GM19397 (cell line): Measurements from ENCODE around the gene HOXD4.

Experiments
- ATAC-seq: cut with Tn5 transposase; IDR thresholded peaks from one replicate; pipeline ENCODE4 v1.9.1; 2021; ENCODE audit warnings: mild to moderate bottlenecking, moderate library complexity; ENCODE audit not compliant: unreplicated experiment

The HOXD4 gene

GRCh38 chr2:176126929-176127773 lies 24.2 kb upstream of the HOXD4 start:
- ATAC-seq = no peak

- ATAC-seq = no peak
These were observed 23.6 kb upstream of the HOXD4 start for GRCh38 chr2:176127774-176128072.

- no peak for ATAC-seq
These were observed 23.0 kb upstream of the HOXD4 start for GRCh38 chr2:176128172-176128981.

- ATAC-seq = no peak
These were observed 22.2 kb upstream of the HOXD4 start, which contains the start of gene HOXD8 for GRCh38 chr2:176128982-176129796. Gene HOXD8, plus strand, starts transcription at chr2:176129705. Its CDS starts 662 bp downstream, at chr2:176130367.

- no peak for ATAC-seq
These were observed 21.6 kb upstream of the HOXD4 start for GRCh38 chr2:176129813-176130146.

- ATAC-seq = no peak
These were observed 21.0 kb upstream of the HOXD4 start for GRCh38 chr2:176130147-176130956.

GRCh38 chr2:176130957-176131847 lies 20.1 kb upstream of the HOXD4 start:
- ATAC-seq = no peak

GRCh38 chr2:176131848-176132158 lies 19.5 kb upstream of the HOXD4 start:
- no peak for ATAC-seq

GRCh38 chr2:176132205-176133171 lies 18.9 kb upstream of the HOXD4 start:
- no peak for ATAC-seq

- ATAC-seq = no peak
These were observed 18.0 kb upstream of the HOXD4 start for GRCh38 chr2:176133389-176133788.

- ATAC-seq = no peak
These were observed 17.3 kb upstream of the HOXD4 start for GRCh38 chr2:176134035-176134434.

- no peak for ATAC-seq
These were observed 16.3 kb upstream of the HOXD4 start for GRCh38 chr2:176135035-176135440.

GRCh38 chr2:176136374-176137251 lies 14.7 kb upstream of the HOXD4 start:
- no peak for ATAC-seq

GRCh38 chr2:176137252-176137580 lies 14.1 kb upstream of the HOXD4 start:
- no peak for ATAC-seq

GRCh38 chr2:176137906-176138305 lies 13.4 kb upstream of the HOXD4 start:
- ATAC-seq = no peak

- ATAC-seq = no peak
These were observed 12.8 kb upstream of the HOXD4 start for GRCh38 chr2:176138526-176138922.

- ATAC-seq = no peak
These were observed 12.3 kb upstream of the HOXD4 start for GRCh38 chr2:176138923-176139660.
